Stomach (tissue), 9 donors: ENCODE results near the gene DDX31. TPM values are rescaled to one million over a fixed set of nuclear protein-coding genes. Genes with fewer than 3 reads are reported as not detected.

Experiments
- DNase-seq, 2 donors: peaks; one replicate each; pipeline versions ENCODE4 v3.0.0 to v3.0.0-alpha.2; 2013 to 2019
- H3K27ac ChIP-seq, 5 donors: fragments of 200-600 bp in 4 of 5; sonication (generic) in 4 of 5; one replicate each; pipeline ENCODE4 v1.5.1; 2013 to 2019; ENCODE audit warnings: mild to moderate bottlenecking in 1 of 5, moderate library complexity in 1 of 5
- H3K27me3 ChIP-seq, 3 donors: fragments of 200-600 bp; sonication (generic); one replicate each; pipeline ENCODE4 v1.5.1; 2017 to 2019; ENCODE audit warnings: mixed run types in 1 of 3
- H3K36me3 ChIP-seq, 4 donors: fragments of 200-600 bp; sonication (generic); 1 replicate in 3 of 4; 2 replicates in 1 of 4; pipeline ENCODE4 v1.5.1; 2016 to 2019
- H3K4me1 ChIP-seq, 4 donors: fragments of 200-600 bp; sonication (generic); one replicate each; pipeline ENCODE4 v1.5.1; 2016 to 2019
- H3K4me3 ChIP-seq, 4 donors: fragments of 200-600 bp; sonication (generic) in 3 of 4; one replicate each; pipeline ENCODE4 v1.5.1; 2016 to 2019; ENCODE audit warnings: mild to moderate bottlenecking in 1 of 4
- H3K9me3 ChIP-seq, 4 donors: fragments of 200-600 bp; sonication (generic); one replicate each; pipeline ENCODE4 v1.5.1; 2016 to 2019
- EP300 ChIP-seq: sonication (generic); formaldehyde crosslinking; IDR thresholded peaks from one replicate; pipeline ENCODE4 v1.6.1; 2017; ENCODE audit warnings: antibody characterized with exemption
- POLR2A ChIP-seq, 4 donors: fragments of 450-650 bp; IDR thresholded peaks; one replicate each; pipeline ENCODE4 v1.6.1; 2016; ENCODE audit warnings: antibody characterized with exemption in 4 of 4, control low read depth in 2 of 4, mild to moderate bottlenecking in 1 of 4, moderate library complexity in 1 of 4
- POLR2AphosphoS5 ChIP-seq, 3 donors: sonication (generic); formaldehyde crosslinking; IDR thresholded peaks; one replicate each; pipeline ENCODE4 v1.6.1; 2016; ENCODE audit warnings: antibody characterized with exemption in 3 of 3
- WGBS, 5 donors: extraction: QIAGEN DNeasy Blood & Tissue Kit in 3 of 5; methylation state at CpG; one replicate each; pipeline versions ENCODE4 v1.1.5 to v1.1.7; 2013 to 2018; 5-methylcytosine and 5-hydroxymethylcytosine counted together
- intact Hi-C: fragments of 100-400 bp; cut with DNase I; formaldehyde crosslinking; loops from one replicate; pipeline ENCODE4 v1.15.1; 2023; ENCODE audit warnings: low total_unique reads
- polyA plus RNA-seq, 3 donors: library from polyadenylated mRNA; stranded (reverse); fragments of 200-250 nt; gene quantifications; one replicate each; pipeline ENCODE4 v1.2.3, GENCODE V29; 2013
- total RNA-seq, 5 donors: library from RNA; depleted of rRNA; stranded (reverse); fragments of >200 nt; gene quantifications; one replicate each; pipeline versions ENCODE4 v1.1.0 to v1.2.3, GENCODE V29; 2014 to 2016
- TF ChIP-seq, protein P1 (sequence below), 7 experiments: fragments of 450-650 bp in 4 of 7; fragments of 200-600 bp in 3 of 7; sonication (generic) in 3 of 7; IDR thresholded peaks; one replicate each; pipeline ENCODE4 v1.5.1; 2016 to 2019; ENCODE audit warnings: antibody characterized with exemption in 7 of 7, control low read depth in 2 of 7, mild to moderate bottlenecking in 1 of 7
- donor health status: healthy with polysubstance abuse.
- donor health status: Bipolar disorder and iron deficiency.
- donor health status: healthy.

The DDX31 gene
- total and polyA plus RNA-seq, 8 donors, result 3.1 to 26.8 (median 5.8) TPM

GRCh38 chr9:132673355-132673754, 3.6 kb upstream of the DDX31 start:
- WGBS, 5 donors, result 21 to 29% (median 27%) methylated on average over 6 of the region's 6 CpGs
- intact Hi-C loops, result no loop called here
- TF ChIP-seq, protein P1, sequence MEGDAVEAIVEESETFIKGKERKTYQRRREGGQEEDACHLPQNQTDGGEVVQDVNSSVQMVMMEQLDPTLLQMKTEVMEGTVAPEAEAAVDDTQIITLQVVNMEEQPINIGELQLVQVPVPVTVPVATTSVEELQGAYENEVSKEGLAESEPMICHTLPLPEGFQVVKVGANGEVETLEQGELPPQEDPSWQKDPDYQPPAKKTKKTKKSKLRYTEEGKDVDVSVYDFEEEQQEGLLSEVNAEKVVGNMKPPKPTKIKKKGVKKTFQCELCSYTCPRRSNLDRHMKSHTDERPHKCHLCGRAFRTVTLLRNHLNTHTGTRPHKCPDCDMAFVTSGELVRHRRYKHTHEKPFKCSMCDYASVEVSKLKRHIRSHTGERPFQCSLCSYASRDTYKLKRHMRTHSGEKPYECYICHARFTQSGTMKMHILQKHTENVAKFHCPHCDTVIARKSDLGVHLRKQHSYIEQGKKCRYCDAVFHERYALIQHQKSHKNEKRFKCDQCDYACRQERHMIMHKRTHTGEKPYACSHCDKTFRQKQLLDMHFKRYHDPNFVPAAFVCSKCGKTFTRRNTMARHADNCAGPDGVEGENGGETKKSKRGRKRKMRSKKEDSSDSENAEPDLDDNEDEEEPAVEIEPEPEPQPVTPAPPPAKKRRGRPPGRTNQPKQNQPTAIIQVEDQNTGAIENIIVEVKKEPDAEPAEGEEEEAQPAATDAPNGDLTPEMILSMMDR (IDR thresholded peaks at IDR 0.05), result peak in 1 of 7 experiments; percentile 19
- TF ChIP-seq POLR2AphosphoS5 (IDR thresholded peaks at IDR 0.05), result no peak
- no peak for TF ChIP-seq EP300

DNA sequence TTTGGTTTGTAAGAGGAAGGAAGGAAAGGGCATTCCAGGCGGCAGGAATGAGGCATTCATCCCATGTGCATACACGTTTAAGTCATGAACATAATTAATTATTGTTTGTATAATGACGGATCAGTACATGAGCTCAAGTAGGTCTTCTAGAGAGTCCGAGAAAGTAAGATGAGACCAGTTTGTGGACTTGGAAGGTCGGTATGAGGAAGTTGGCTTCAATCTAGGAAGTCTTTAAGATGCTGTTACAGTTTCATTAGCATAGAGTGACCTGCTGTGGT, 2.6 kb upstream of the DDX31 start:
- Histone ChIP-seq H3K36me3 (no peaks in the 10 kb centered on the region), H3K4me3 (peak overlapping the region in 2 of 4 donors; percentile 88 to 90), H3K9me3 (no peaks in the 10 kb centered on the region), H3K4me1 (peaks cover 26 to 70% (median 43%) of the 10 kb centered on the region in 4 donors), H3K27ac (no peak overlapping the region), H3K27me3 (no peaks in the 10 kb centered on the region)
- intact Hi-C loops, result no loop called here
- DNase-seq, result peak in 1 of 2 donors; percentile 27
- TF ChIP-seq POLR2AphosphoS5 (IDR thresholded peaks at IDR 0.05), result no peak
- TF ChIP-seq POLR2A (IDR thresholded peaks at IDR 0.05), result no peak
- TF ChIP-seq EP300, result no peak
- TF ChIP-seq, protein P1 (IDR thresholded peaks at IDR 0.05), result no peak
- WGBS, 5 donors, result 8 to 23% (median 14%) methylated on average over 5 of the region's 5 CpGs

More at GRCh38 chr9:132673355-132673754, 3.6 kb upstream of the DDX31 start:
- peak in 1 of 2 donors; percentile 51 for DNase-seq
- no peaks in the 10 kb centered on the region for H3K9me3 ChIP-seq
- peaks cover 26 to 64% (median 42%) of the 10 kb centered on the region in 4 donors for H3K4me1 ChIP-seq
- no peaks in the 10 kb centered on the region for H3K27me3 ChIP-seq
- H3K36me3 ChIP-seq, result peaks cover 5 to 8% (median 7%) of the 10 kb centered on the region in 4 donors
- no peak overlapping the region for H3K27ac ChIP-seq
- no peak overlapping the region for H3K4me3 ChIP-seq

GRCh38 chr9:132671620-132672412, 2.0 kb upstream of the DDX31 start:
- intact Hi-C loops, result no loop called here
- Histone ChIP-seq H3K4me1 (peaks cover 26 to 65% (median 46%) of the 10 kb centered on the region in 4 donors), H3K27me3 (no peaks in the 10 kb centered on the region), H3K36me3 (no peaks in the 10 kb centered on the region), H3K4me3 (peak overlapping the region; percentile 74 to 90 (median 84)), H3K27ac (no peak overlapping the region), H3K9me3 (no peaks in the 10 kb centered on the region)
- TF ChIP-seq POLR2A (IDR thresholded peaks at IDR 0.05) (no peak), POLR2AphosphoS5 (IDR thresholded peaks at IDR 0.05) (no peak), EP300 (no peak)
- TF ChIP-seq, protein P1 (IDR thresholded peaks at IDR 0.05), result no peak
- DNase-seq, result no peak
- WGBS, 5 donors, result 77 to 85% (median 79%) methylated on average over 6 of the region's 6 CpGs

- TF ChIP-seq POLR2A (IDR thresholded peaks at IDR 0.05) (no peak), POLR2AphosphoS5 (IDR thresholded peaks at IDR 0.05) (peak in 2 of 3 donors; percentile 40 to 57)
- H3K4me1 ChIP-seq, result peaks cover 26 to 61% (median 46%) of the 10 kb centered on the region in 4 donors
- H3K27ac ChIP-seq, result peak within 1 kb of the TSS; percentile 94 to 98 (median 96)
- H3K27me3 ChIP-seq, result no peaks in the 10 kb centered on the region
- intact Hi-C loops, result no loop called here
- H3K9me3 ChIP-seq, result no peaks in the 10 kb centered on the region
- 0 to 1% (median 0%) methylated on average over 32 to 82 of the region's 82 CpGs for WGBS, 5 donors
- peak in 1 of 2 donors; percentile 94 for DNase-seq
- H3K36me3 ChIP-seq, result no peaks in the 10 kb centered on the region
- peak within 1 kb of the TSS; percentile 74 to 90 (median 84) for H3K4me3 ChIP-seq
These were observed 941 bp upstream of the DDX31 start, which contains the start of gene GTF3C4 for GRCh38 chr9:132670457-132671391. GTF3C4 (plus strand) TSS chr9:132670464; CDS start chr9:132670599, 135 bp downstream.
